Breast epithelium (tissue), 3 donors: ENCODE data around the gene ROCK2.
"Not testable (repeated sequence)": the region's sequence is repeated elsewhere in the genome, so short reads cannot be mapped to it uniquely, and the experiment has no call there.

Experiments
- CTCF ChIP-seq, 3 donors: fragments of 450-650 bp; IDR thresholded peaks; one replicate each; pipeline ENCODE4 v1.5.1; 2016 to 2017; ENCODE audit warnings: antibody characterized with exemption in 3 of 3, mild to moderate bottlenecking in 3 of 3, moderate library complexity in 3 of 3
- POLR2A ChIP-seq: fragments of 450-650 bp; IDR thresholded peaks from one replicate; pipeline ENCODE4 v1.6.1; 2016; ENCODE audit warnings: antibody characterized with exemption, mild to moderate bottlenecking, moderate library complexity

DNA sequence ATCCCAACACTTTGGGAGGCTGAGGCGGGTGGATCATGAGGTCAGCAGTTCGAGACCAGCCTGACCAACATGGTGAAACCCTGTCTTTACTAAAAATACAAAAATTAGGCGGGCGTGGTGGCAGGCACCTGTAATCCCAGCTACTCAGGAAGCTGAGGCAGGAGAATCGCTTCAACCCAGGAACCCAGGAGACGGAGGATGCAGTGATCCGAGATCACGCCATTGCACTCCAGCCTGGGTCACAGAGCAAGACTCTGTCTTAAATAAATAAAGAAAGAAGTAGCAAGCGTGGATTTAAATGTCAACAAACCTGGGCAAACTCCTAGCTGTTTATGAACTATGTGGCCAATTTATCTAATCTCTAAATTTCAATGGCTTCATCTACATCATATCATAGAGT lies 82.9 kb downstream of the ROCK2 start:
- TF ChIP-seq CTCF (IDR thresholded peaks at IDR 0.05); POLR2A: not testable (repeated sequence)
